ENCODE measurements around the gene FHAD1. TPM values are rescaled to one million over a fixed set of nuclear protein-coding genes. Genes with fewer than 3 reads are reported as not detected.

The FHAD1 gene
- total and polyA plus RNA-seq, 9 of the 15 experiments (the other 6 are each of a cell fraction or from before 2014, with no cell fraction given): 0.32 to 2.1 (median 1.5) TPM; not detected in 1

- no peak for TF ChIP-seq EHMT2 (IDR thresholded peaks at IDR 0.05)
- no peak for TF ChIP-seq ZNF551 (CRISPR knock-in tag; IDR thresholded peaks at IDR 0.05)
- TF ChIP-seq CEBPB (tag; IDR thresholded peaks at IDR 0.05): peak; percentile 88
- TF ChIP-seq ZFP91 (CRISPR knock-in tag; IDR thresholded peaks at IDR 0.05): no peak
These were observed 64.2 kb downstream of the FHAD1 start (continued) for GRCh38 chr1:15311122-15311822.

- in situ Hi-C loops (cut with MboI) (no loop called here), intact Hi-C loops (cut with micrococcal nuclease) (no loop called here)
- Histone ChIP-seq H4K20me1 (replicated peaks; ENCODE audit: control insufficient read depth, insufficient read depth, low read length) (no peaks in the 10 kb centered on the region), H3K9ac (ENCODE audit: insufficient read depth in 1 of 2, low read depth in 2 of 2, low read length in 2 of 2) (no peak overlapping the region), H3K79me2 (ENCODE audit: control insufficient read depth, insufficient read depth, low read length) (no peaks in the 10 kb centered on the region), H3K4me3 (no peak overlapping the region), H3K36me3 (ENCODE audit: control insufficient read depth, insufficient read depth, low read length) (no peaks in the 10 kb centered on the region), H3K9me1 (ENCODE audit: control insufficient read depth, insufficient read depth, low read length) (no peaks in the 10 kb centered on the region), H3K9me3 (replicated peaks; ENCODE audit: control insufficient read depth, insufficient read depth, low read depth, low read length) (peaks cover 4% of the 10 kb centered on the region; the same call in 1 of the 2 replicates), H3K4me1 (replicated peaks in 1 of 2; ENCODE audit: control insufficient read depth in 2 of 2, insufficient read depth in 2 of 2, low read length in 2 of 2) (no peaks in the 10 kb centered on the region; a peak in 1 of 5 replicates), H2AFZ (ENCODE audit: low read depth, low read length) (no peak overlapping the region), H3K27ac (ENCODE audit: extremely low read depth, low read depth, low read length) (no peak overlapping the region), H3K4me2 (ENCODE audit: insufficient read depth, low read length) (no peak overlapping the region), H3K27me3 (ENCODE audit: control insufficient read depth in 2 of 2, insufficient read depth in 2 of 2, low read length in 2 of 2) (peaks cover 35 to 57% of the 10 kb centered on the region in 2 experiments; a peak in 4 of 5 replicates)
- ChIA-PET POLR2A (no interaction called here), CTCF (ENCODE audit: low intra/inter-chr PET ratio) (no interaction called here)
- FAIRE-seq: no peak
- DNase-seq (ENCODE audit: extremely low read depth in 1 of 4, low spot score in 3 of 4): no peak
- no TSS peak for BruUV-seq (replicated peaks)
- ATAC-seq: no peak
- 10% methylated on average over 7 of the region's 7 CpGs for WGBS (ENCODE audit: insufficient coverage, low coverage, missing lambda C conversion rate)
- TF ChIP-seq MAX (CRISPR knock-in tag; IDR thresholded peaks at IDR 0.05): no peak
- TF ChIP-seq CHD2 (IDR thresholded peaks at IDR 0.05; ENCODE audit: low read depth, low read length): no peak
- peak; percentile 25; the same call in 1 of the 2 replicates for TF ChIP-seq FOSL1 (tag; conservative IDR thresholded peaks at IDR 0.05)
- TF ChIP-seq YY1 (IDR thresholded peaks at IDR 0.05; ENCODE audit: borderline replicate concordance in 1 of 3, control insufficient read depth in 1 of 3, extremely low read depth in 1 of 3, insufficient read depth in 3 of 3, insufficient read length in 1 of 3, insufficient replicate concordance in 2 of 3, low read depth in 1 of 3, low read length in 2 of 3): peak in 1 of 3 experiments; percentile 84
- 0 out of 4 replicates have a peak, but pooled peaks of 1 of the 2 experiments have one; percentile 37 for TF ChIP-seq TRIM24 (IDR thresholded peaks at IDR 0.05)
- peak; percentile 42; the same call in 1 of the 2 replicates for TF ChIP-seq JUND (IDR thresholded peaks at IDR 0.05; ENCODE audit: borderline replicate concordance, low read depth, low read length)
- TF ChIP-seq JUND (tag; IDR thresholded peaks at IDR 0.05; ENCODE audit: borderline replicate concordance, low read depth, low read length): no peak
- TF ChIP-seq AFF4 (CRISPR knock-in tag; IDR thresholded peaks at IDR 0.05): no peak
- 0 out of 2 replicates have a peak, but pooled peaks have one; percentile 39 for TF ChIP-seq JUN (IDR thresholded peaks at IDR 0.05; ENCODE audit: borderline replicate concordance, low read depth, low read length)
- no peak for TF ChIP-seq JUN (CRISPR knock-in tag; IDR thresholded peaks at IDR 0.05; ENCODE audit: borderline replicate concordance)
- peak; percentile 31; the same call in 1 of the 2 replicates for TF ChIP-seq ZNF431 (CRISPR knock-in tag; IDR thresholded peaks at IDR 0.05)
These were observed 64.9 kb downstream of the FHAD1 start for GRCh38 chr1:15311880-15312279.

Measured in K562 (cell line).